HepG2 (cell line): ENCODE data around the gene TNXB. TPM values are rescaled to one million over a fixed set of nuclear protein-coding genes. Genes with fewer than 3 reads are reported as not detected.

Experiments
- ATAC-seq: fragments of 200-7000 bp; cut with Tn5 transposase; 3 replicates; pipeline ENCODE4 v1.9.1; 2020; ENCODE audit warnings: mild to moderate bottlenecking, moderate library complexity
- BruUV-seq: library from RNA; stranded (reverse); fragments of 400-500 nt; replicated peaks from 2 replicates; lab custom pipeline; 2021; lab: Mats Ljungman, UMichigan
- CTCF ChIA-PET: fragments of 300-600 bp; formaldehyde crosslinking; extraction: SDS; loops from one replicate; lab custom pipeline; 2021; ENCODE audit warnings: low total read pairs, inconsistent platforms, low intra/inter-chr PET ratio; lab: Yijun Ruan, JAX
- POLR2A ChIA-PET: fragments of 350-600 bp; sonication (Branson Sonifier 250); formaldehyde crosslinking; loops from one replicate; lab custom pipeline; 2020; ENCODE audit warnings: antibody characterized with exemption, inconsistent platforms; lab: Yijun Ruan, JAX
- DNase-seq: peaks from one replicate; pipeline ENCODE4 v3.0.0-alpha.2; 2015; ENCODE audit warnings: low spot score
- FAIRE-seq: peaks from 3 replicates; lab custom pipeline; 2011; peaks lifted over from hg19 to GRCh38; lab: Jason Lieb, UNC
- H2AFZ ChIP-seq: one replicate; pipeline ENCODE4 v1.6.1; 2011; ENCODE audit warnings: low read length, inconsistent platforms
- H3K27ac ChIP-seq: fragments of 300-600 bp; 3 replicates; pipeline ENCODE4 v1.8.0; 2011; ENCODE audit warnings: mixed run types, mild to moderate bottlenecking, mixed read lengths, low read length, inconsistent platforms; ENCODE audit not compliant: insufficient read depth; ENCODE audit errors: extremely low read length
- H3K27me3 ChIP-seq, 2 experiments: fragments of 200-600 bp in 1 of 2; 2 replicates in 1 of 2; 3 replicates in 1 of 2; pipeline versions ENCODE4 v1.6.0 to v1.8.0; 2011; ENCODE audit warnings: low read length in 2 of 2, mild to moderate bottlenecking in 2 of 2, moderate library complexity in 2 of 2, inconsistent platforms in 1 of 2; ENCODE audit not compliant: insufficient read depth in 2 of 2, control insufficient read depth in 1 of 2
- H3K36me3 ChIP-seq, 2 experiments: fragments of 200-600 bp in 1 of 2; replicated peaks in 1 of 2; 2 replicates in 1 of 2; 3 replicates in 1 of 2; pipeline versions ENCODE4 v1.5.1 to v1.8.0; 2011; ENCODE audit warnings: low read length in 2 of 2, inconsistent platforms in 1 of 2; ENCODE audit not compliant: insufficient read depth in 2 of 2, control insufficient read depth in 1 of 2
- H3K4me1 ChIP-seq: 2 replicates; pipeline ENCODE4 v1.5.1; 2012; ENCODE audit warnings: low read length, inconsistent platforms; ENCODE audit not compliant: insufficient read depth
- H3K4me2 ChIP-seq: 2 replicates; pipeline ENCODE4 v1.6.0; 2011; ENCODE audit warnings: low read depth, low read length, inconsistent platforms
- H3K4me3 ChIP-seq, 3 experiments: fragments of 200-600 bp in 1 of 3; sonication (generic), shearing (Covaris generic) in 1 of 3; replicated peaks in 1 of 3; 2 replicates each; pipeline ENCODE4 v1.5.1; 2011 to 2016; ENCODE audit warnings: low read length in 3 of 3, inconsistent platforms in 2 of 3, low read depth in 2 of 3, mild to moderate bottlenecking in 2 of 3, control low read depth in 1 of 3, mixed read lengths in 1 of 3; ENCODE audit not compliant: insufficient read depth in 1 of 3
- H3K79me2 ChIP-seq: one replicate; pipeline ENCODE4 v1.6.1; 2011; ENCODE audit warnings: low read length, inconsistent platforms; ENCODE audit not compliant: insufficient read depth
- H3K9ac ChIP-seq: 2 replicates; pipeline ENCODE4 v1.6.0; 2011; ENCODE audit warnings: mild to moderate bottlenecking, low read depth, low read length, inconsistent platforms; ENCODE audit not compliant: insufficient read depth
- H3K9me3 ChIP-seq: 2 replicates; pipeline ENCODE4 v1.5.1; 2012; ENCODE audit warnings: mild to moderate bottlenecking, low read length
- H4K20me1 ChIP-seq: 2 replicates; pipeline ENCODE4 v1.6.0; 2011; ENCODE audit warnings: inconsistent platforms, mild to moderate bottlenecking, low read length, moderate library complexity; ENCODE audit not compliant: insufficient read depth
- BRD4 ChIP-seq: sonication (generic); formaldehyde crosslinking; IDR thresholded peaks from 2 replicates; pipeline ENCODE4 v1.4.0; 2020; ENCODE audit warnings: missing genetic modification reagents
- MIER2 ChIP-seq: IDR thresholded peaks from 2 replicates; pipeline ENCODE4 v1.6.1; 2016; ENCODE audit warnings: missing biosample characterization, missing genetic modification reagents
- RNF219 ChIP-seq: sonication (generic); formaldehyde crosslinking; IDR thresholded peaks from 2 replicates; pipeline ENCODE4 v1.5.0; 2020; ENCODE audit warnings: mild to moderate bottlenecking, missing genetic modification reagents
- SATB2 ChIP-seq: sonication (generic); formaldehyde crosslinking; IDR thresholded peaks from 2 replicates; pipeline ENCODE4 v1.5.0; 2020; ENCODE audit warnings: missing genetic modification reagents
- SMC3 ChIP-seq: IDR thresholded peaks from 2 replicates; pipeline ENCODE4 v1.6.1; 2011; ENCODE audit warnings: low read length, improper control_type of control experiment
- STAT5B ChIP-seq: sonication (generic); formaldehyde crosslinking; IDR thresholded peaks from 2 replicates; pipeline ENCODE4 v1.4.0; 2020; ENCODE audit warnings: missing genetic modification reagents
- TEAD3 ChIP-seq: optimal IDR thresholded peaks from 2 replicates; pipeline ENCODE3; 2016; ENCODE audit warnings: borderline replicate concordance
- ZBTB33 ChIP-seq: sonication (generic); formaldehyde crosslinking; IDR thresholded peaks from 2 replicates; pipeline ENCODE4 v1.4.0; 2020; ENCODE audit warnings: missing genetic modification reagents
- ZFP41 ChIP-seq: sonication (generic); formaldehyde crosslinking; IDR thresholded peaks from 2 replicates; pipeline ENCODE4 v1.4.0; 2020; ENCODE audit warnings: mild to moderate bottlenecking, missing genetic modification reagents, borderline replicate concordance
- ZFYVE20 ChIP-seq: sonication (generic); formaldehyde crosslinking; IDR thresholded peaks from 2 replicates; pipeline ENCODE4 v1.8.0; 2023; ENCODE audit warnings: low read depth, mild to moderate bottlenecking, moderate library complexity, missing genetic modification reagents, borderline replicate concordance
- ZMYM4 ChIP-seq: sonication (generic); formaldehyde crosslinking; IDR thresholded peaks from 2 replicates; pipeline ENCODE4 v1.8.1; 2023; ENCODE audit warnings: mild to moderate bottlenecking, missing genetic modification reagents
- ZNF605 ChIP-seq: sonication (generic); formaldehyde crosslinking; IDR thresholded peaks from 2 replicates; pipeline ENCODE4 v1.8.0; 2022; ENCODE audit warnings: mild to moderate bottlenecking, missing genetic modification reagents
- ZNF792 ChIP-seq: IDR thresholded peaks from 2 replicates; pipeline ENCODE4 v1.6.1; 2016
- ZSCAN31 ChIP-seq: sonication (generic); formaldehyde crosslinking; IDR thresholded peaks from 2 replicates; pipeline ENCODE4 v1.5.0; 2020; ENCODE audit warnings: low read depth, mild to moderate bottlenecking, missing genetic modification reagents
- WGBS: methylation state at CpG from one replicate; pipeline ENCODE4 v1.1.6; 2017; ENCODE audit warnings: low lambda C conversion rate; 5-methylcytosine and 5-hydroxymethylcytosine counted together
- in situ Hi-C: cut with HindIII; loops from 2 replicates; pipeline ENCODE4 v1.10.0; 2017; ENCODE audit warnings: low pct_unique_long_range_greater_than_20kb; ENCODE audit not compliant: extremely low pct_ligation_motif_present
- intact Hi-C: fragments of 100-400 bp; cut with micrococcal nuclease; formaldehyde crosslinking; loops from one replicate; pipeline ENCODE4 v1.10.0; 2022; ENCODE audit not compliant: unreplicated experiment
- polyA plus RNA-seq, 8 experiments: library from polyadenylated mRNA; depleted of rRNA in 3 of 8; stranded (reverse) in 7 of 8; unstranded in 1 of 8; fragments of >200 nt; fragmentation: Illumina TruSeq in 4 of 8; extraction: Trizol in 4 of 8; gene quantifications; 2 replicates each; pipeline versions ENCODE4 v1.2.1 to v1.2.3, GENCODE V29; 2011 to 2016; ENCODE audit warnings: low read depth in 4 of 8, missing spikeins in 1 of 8, mixed read lengths in 1 of 8; ENCODE audit not compliant: insufficient read depth in 1 of 8
- total RNA-seq, 5 experiments: library from RNA; depleted of rRNA; stranded (reverse); fragments of >200 nt; fragmentation: Illumina TruSeq; extraction: Trizol; gene quantifications; 2 replicates each; pipeline ENCODE4 v1.2.3, GENCODE V29; 2016; ENCODE audit warnings: low read depth in 1 of 5

The TNXB gene
- total and polyA plus RNA-seq, 2 of the 13 experiments (the other 11 are each of a cell fraction or from before 2014, with no cell fraction given), result 1.6 to 2.7 TPM

GRCh38 chr6:32115623-32116022 is 6.5 kb upstream of the TNXB start (continued):
- no peak for TF ChIP-seq RNF219
- no peak for TF ChIP-seq BRD4 (CRISPR knock-in tag)
- TF ChIP-seq MIER2 (CRISPR knock-in tag), result no peak
- no peak for TF ChIP-seq SMC3
- no peak for TF ChIP-seq ZFP41 (CRISPR knock-in tag)
- TF ChIP-seq ZFYVE20 (CRISPR knock-in tag), result no peak

GRCh38 chr6:32114796-32115195 is 5.7 kb upstream of the TNXB start:
- Histone ChIP-seq H3K4me3 (no peak overlapping the region), H3K27me3 (no peaks in the 10 kb centered on the region), H4K20me1 (no peaks in the 10 kb centered on the region), H3K79me2 (no peaks in the 10 kb centered on the region), H3K9me3 (no peaks in the 10 kb centered on the region), H3K9ac (no peak overlapping the region), H3K4me2 (no peak overlapping the region), H3K27ac (peak overlapping the region; percentile 42), H2AFZ (no peak overlapping the region), H3K4me1 (peaks cover 30% of the 10 kb centered on the region), H3K36me3 (peaks cover 11 to 35% of the 10 kb centered on the region in 2 experiments)
- DNase-seq, result no peak
- FAIRE-seq, result no peak
- intact Hi-C loops, result loop anchor here (5.0 kb wide), 1 partner anchor 83 kb away; no protein-coding TSS in a partner anchor
- no TSS peak for BruUV-seq
- 94% methylated on average over 7 of the region's 8 CpGs for WGBS
- ChIA-PET CTCF (no interaction called here), POLR2A (interaction anchor here (0.9 to 2.3 kb wide), 3 partner anchors 9 to 76 kb away, joined by 3 to 17 read pairs (median 3); partner anchors contain the start of genes ATF6B, FKBPL and PBX2)
- TF ChIP-seq TEAD3 (CRISPR knock-in tag), result peak; percentile 42
- TF ChIP-seq SATB2, result no peak
- no peak for TF ChIP-seq ZSCAN31 (CRISPR knock-in tag)
- TF ChIP-seq STAT5B (CRISPR knock-in tag), result no peak
- TF ChIP-seq ZMYM4 (CRISPR knock-in tag), result no peak
- TF ChIP-seq ZNF605 (CRISPR knock-in tag), result no peak
- peak; percentile 82 for TF ChIP-seq ZBTB33 (CRISPR knock-in tag)
- TF ChIP-seq ZNF792 (CRISPR knock-in tag), result no peak
- no peak for ATAC-seq
- in situ Hi-C loops, result loop anchor here (5.0 kb wide), 1 partner anchor 38 kb away; the partner anchor contains the start of genes PPT2 and PRRT1
